Spleen (tissue), 7 donors: ENCODE results near the gene HCN3.

Experiments used
- CTCF ChIP-seq, 11 experiments: fragments of 200-600 bp in 7 of 11; fragments of 450-650 bp in 4 of 11; sonication (generic) in 4 of 11; IDR thresholded peaks in 8 of 11; conservative IDR thresholded peaks in 3 of 11; 1 replicate in 7 of 11; 2 replicates in 4 of 11; pipeline versions ENCODE4 v1.4.0 to v1.8.0; 2016 to 2021; ENCODE audit warnings: antibody characterized with exemption in 11 of 11, inconsistent platforms in 4 of 11, mild to moderate bottlenecking in 1 of 11
- POLR2AphosphoS5 ChIP-seq, 3 donors: sonication (generic); formaldehyde crosslinking; IDR thresholded peaks; one replicate each; pipeline ENCODE4 v1.5.1; 2017; ENCODE audit warnings: antibody characterized with exemption in 3 of 3
- donor health status: DM: no; HTN: no; CAD: no; lungs with moderate emphysema.
- donor health status: DM: no; HTN: no; CAD: no.
- donor health status: DM: no; HTN: no; CAD: no.

GRCh38 chr1:155255243-155256007, 21.8 kb upstream of the HCN3 start, which contains the start of gene ENTREP3:
- TF ChIP-seq CTCF (IDR thresholded peaks at IDR 0.05 in 8 of 11, conservative IDR thresholded peaks at IDR 0.05 in 3 of 11): peak in 4 of 11 experiments; percentile 10 to 44 (median 28)
- TF ChIP-seq POLR2AphosphoS5 (IDR thresholded peaks at IDR 0.05): peak; percentile 89 to 90 (median 89)
